IMR-90 (cell line): Measurements from ENCODE around the gene CYP27B1. TPM values are rescaled to one million over a fixed set of nuclear protein-coding genes. Genes with fewer than 3 reads are reported as not detected.

Experiments used
- ATAC-seq: fragments of 200-7000 bp; cut with Tn5 transposase; 2 replicates; pipeline ENCODE4 v1.9.1; 2020; ENCODE audit warnings: low read depth, mild to moderate bottlenecking, moderate library complexity
- BruUV-seq: library from RNA; stranded (reverse); fragments of 400-500 nt; replicated peaks from 2 replicates; lab custom pipeline; 2021; lab: Mats Ljungman, UMichigan
- CTCF ChIA-PET: fragments of 300-600 bp; formaldehyde crosslinking; extraction: SDS; loops from one replicate; lab custom pipeline; 2021; ENCODE audit warnings: antibody characterized with exemption; lab: Yijun Ruan, JAX
- POLR2A ChIA-PET: fragments of 300-600 bp; sonication (Branson Sonifier 250); formaldehyde crosslinking; loops from one replicate; lab custom pipeline; 2022; ENCODE audit warnings: antibody characterized with exemption; ENCODE audit not compliant: unreplicated experiment; lab: Charles Lee
- DNase-seq: peaks from one replicate; pipeline ENCODE4 v3.0.0; 2013
- H2AFZ ChIP-seq: replicated peaks from 2 replicates; pipeline ENCODE3; 2013; ENCODE audit warnings: low read length, mild to moderate bottlenecking; ENCODE audit not compliant: poor library complexity
- H2AK5ac ChIP-seq: 2 replicates; pipeline ENCODE4 v1.6.1; 2013; ENCODE audit warnings: low read depth, low read length, inconsistent platforms
- H2AK9ac ChIP-seq: replicated peaks from 2 replicates; pipeline ENCODE3; 2013; ENCODE audit warnings: mild to moderate bottlenecking, low read depth, low read length, moderate library complexity; ENCODE audit not compliant: poor library complexity
- H2BK120ac ChIP-seq: 2 replicates; pipeline ENCODE4 v1.6.1; 2013; ENCODE audit warnings: low read depth, low read length, inconsistent platforms
- H2BK15ac ChIP-seq: 3 replicates; pipeline ENCODE4 v1.6.1; 2013; ENCODE audit warnings: low read depth, low read length, inconsistent platforms
- H2BK20ac ChIP-seq: 2 replicates; pipeline ENCODE4 v1.6.1; 2013; ENCODE audit warnings: low read depth, mild to moderate bottlenecking, inconsistent platforms, low read length, moderate library complexity
- H2BK5ac ChIP-seq: 2 replicates; pipeline ENCODE4 v1.6.1; 2013; ENCODE audit warnings: mild to moderate bottlenecking, low read depth, low read length, inconsistent platforms; ENCODE audit not compliant: poor library complexity, severe bottlenecking
- H3K14ac ChIP-seq: replicated peaks from 2 replicates; pipeline ENCODE4 v1.6.1; 2013; ENCODE audit warnings: low read depth, low read length, inconsistent platforms
- H3K18ac ChIP-seq: 2 replicates; pipeline ENCODE4 v1.6.1; 2013; ENCODE audit warnings: low read depth, low read length, control low read depth
- H3K23ac ChIP-seq: 2 replicates; pipeline ENCODE4 v1.6.1; 2013; ENCODE audit warnings: low read depth, low read length, inconsistent platforms
- H3K27ac ChIP-seq: 2 replicates; pipeline ENCODE4 v1.5.1; 2013; ENCODE audit warnings: mild to moderate bottlenecking, control low read depth, low read length; ENCODE audit not compliant: insufficient read depth
- H3K27me3 ChIP-seq: 2 replicates; pipeline ENCODE4 v1.6.1; 2013; ENCODE audit warnings: low read length; ENCODE audit not compliant: control insufficient read depth, insufficient read depth
- H3K36me3 ChIP-seq: 2 replicates; pipeline ENCODE4 v1.6.1; 2013; ENCODE audit warnings: low read length, mixed read lengths; ENCODE audit not compliant: control insufficient read depth, insufficient read depth
- H3K4ac ChIP-seq: 2 replicates; pipeline ENCODE4 v1.6.1; 2013; ENCODE audit warnings: low read depth, low read length, inconsistent platforms
- H3K4me1 ChIP-seq: 2 replicates; pipeline ENCODE4 v1.6.1; 2013; ENCODE audit warnings: low read length, mixed read lengths; ENCODE audit not compliant: control insufficient read depth, insufficient read depth
- H3K4me2 ChIP-seq: 2 replicates; pipeline ENCODE4 v1.6.1; 2013; ENCODE audit warnings: low read depth, mild to moderate bottlenecking, control low read depth, low read length, moderate library complexity
- H3K4me3 ChIP-seq: 2 replicates; pipeline ENCODE4 v1.5.1; 2013; ENCODE audit warnings: low read depth, mild to moderate bottlenecking, control low read depth, low read length, moderate library complexity; ENCODE audit not compliant: insufficient read depth
- H3K56ac ChIP-seq: 2 replicates; pipeline ENCODE4 v1.6.1; 2013; ENCODE audit warnings: low read length, inconsistent platforms; ENCODE audit not compliant: insufficient read depth; ENCODE audit errors: extremely low read depth
- H3K79me1 ChIP-seq, 2 experiments: 2 replicates each; pipeline ENCODE4 v1.6.1; 2013; ENCODE audit warnings: low read length in 2 of 2, inconsistent platforms in 1 of 2, low read depth in 1 of 2
- H3K9ac ChIP-seq: 2 replicates; pipeline ENCODE4 v1.6.1; 2013; ENCODE audit warnings: low read depth, low read length, control low read depth
- H3K9me1 ChIP-seq: 2 replicates; pipeline ENCODE4 v1.6.1; 2013; ENCODE audit warnings: low read length, inconsistent platforms; ENCODE audit not compliant: insufficient read depth
- H3K9me3 ChIP-seq: 2 replicates; pipeline ENCODE4 v1.6.1; 2013; ENCODE audit warnings: low read length; ENCODE audit not compliant: control insufficient read depth, insufficient read depth
- H4K20me1 ChIP-seq: 2 replicates; pipeline ENCODE4 v1.6.1; 2013; ENCODE audit warnings: low read length, inconsistent platforms; ENCODE audit not compliant: insufficient read depth
- H4K5ac ChIP-seq: 2 replicates; pipeline ENCODE4 v1.6.1; 2013; ENCODE audit warnings: mild to moderate bottlenecking, low read depth, low read length, control low read depth
- H4K8ac ChIP-seq, 2 experiments: 2 replicates each; pipeline ENCODE4 v1.6.1; 2013; ENCODE audit warnings: low read depth in 2 of 2, low read length in 2 of 2, control low read depth in 1 of 2, inconsistent platforms in 1 of 2
- H4K91ac ChIP-seq: 2 replicates; pipeline ENCODE4 v1.6.1; 2013; ENCODE audit warnings: low read depth, low read length, inconsistent platforms; ENCODE audit not compliant: insufficient read depth
- CEBPB ChIP-seq: IDR thresholded peaks from 2 replicates; pipeline ENCODE4 v1.6.1; 2012; ENCODE audit warnings: low read depth, low read length, improper control_type of control experiment
- CHD1 ChIP-seq: IDR thresholded peaks from 2 replicates; pipeline ENCODE4 v1.6.1; 2012; ENCODE audit warnings: low read depth, low read length, improper control_type of control experiment
- MAZ ChIP-seq: IDR thresholded peaks from 2 replicates; pipeline ENCODE4 v1.6.1; 2012; ENCODE audit warnings: low read depth, mild to moderate bottlenecking, low read length, improper control_type of control experiment, moderate library complexity, borderline replicate concordance
- NFE2L2 ChIP-seq: fragments of 150-350 bp; IDR thresholded peaks from 2 replicates; pipeline ENCODE4 v1.6.1; 2016; ENCODE audit warnings: low read depth, mild to moderate bottlenecking, low read length
- RCOR1 ChIP-seq: IDR thresholded peaks from 2 replicates; pipeline ENCODE4 v1.6.1; 2012; ENCODE audit warnings: mild to moderate bottlenecking, low read length, improper control_type of control experiment; ENCODE audit not compliant: insufficient replicate concordance
- SMC3 ChIP-seq: fragments of 150-350 bp; IDR thresholded peaks from 2 replicates; pipeline ENCODE4 v1.6.1; 2016; ENCODE audit warnings: low read depth, mild to moderate bottlenecking, antibody characterized with exemption, low read length, moderate library complexity
- WGBS, 2 experiments: methylation state at CpG; one replicate each; pipeline versions ENCODE4 v1.1.5 to v1.1.7; 2013; ENCODE audit warnings: missing lambda C conversion rate in 2 of 2; ENCODE audit not compliant: insufficient read length in 1 of 2; ENCODE audit errors: extremely low coverage in 2 of 2; 5-methylcytosine and 5-hydroxymethylcytosine counted together
- dilution Hi-C: fragments of 300-500 bp; cut with HindIII; formaldehyde crosslinking; loops from one replicate; pipeline ENCODE4 v1.14.3; 2018; ENCODE audit warnings: low sequenced_read_pairs; ENCODE audit not compliant: unreplicated experiment
- in situ Hi-C: fragments of 300-500 bp; cut with MboI; formaldehyde crosslinking; loops from 3 replicates; pipeline ENCODE4 v1.14.3; 2019; ENCODE audit warnings: low sequenced_read_pairs, inconsistent platforms, mixed read lengths
- intact Hi-C: fragments of 100-400 bp; cut with micrococcal nuclease; formaldehyde crosslinking; loops from 2 replicates; pipeline ENCODE4 v1.10.0; 2022
- polyA plus RNA-seq, 3 experiments: library from polyadenylated mRNA; depleted of rRNA; stranded (reverse); fragments of >200 nt; gene quantifications; 2 replicates each; pipeline ENCODE4 v1.2.3, GENCODE V29; 2012; ENCODE audit warnings: low replicate concordance in 1 of 3
- total RNA-seq: library from RNA; depleted of rRNA; stranded (reverse); fragments of >200 nt; gene quantifications from 2 replicates; pipeline ENCODE4 v1.2.3, GENCODE V29; 2012

CYP27B1 gene
- total and polyA plus RNA-seq, 2 of the 4 experiments (the other 2 are of a cell fraction) = 0.36 to 1.3 TPM

DNA sequence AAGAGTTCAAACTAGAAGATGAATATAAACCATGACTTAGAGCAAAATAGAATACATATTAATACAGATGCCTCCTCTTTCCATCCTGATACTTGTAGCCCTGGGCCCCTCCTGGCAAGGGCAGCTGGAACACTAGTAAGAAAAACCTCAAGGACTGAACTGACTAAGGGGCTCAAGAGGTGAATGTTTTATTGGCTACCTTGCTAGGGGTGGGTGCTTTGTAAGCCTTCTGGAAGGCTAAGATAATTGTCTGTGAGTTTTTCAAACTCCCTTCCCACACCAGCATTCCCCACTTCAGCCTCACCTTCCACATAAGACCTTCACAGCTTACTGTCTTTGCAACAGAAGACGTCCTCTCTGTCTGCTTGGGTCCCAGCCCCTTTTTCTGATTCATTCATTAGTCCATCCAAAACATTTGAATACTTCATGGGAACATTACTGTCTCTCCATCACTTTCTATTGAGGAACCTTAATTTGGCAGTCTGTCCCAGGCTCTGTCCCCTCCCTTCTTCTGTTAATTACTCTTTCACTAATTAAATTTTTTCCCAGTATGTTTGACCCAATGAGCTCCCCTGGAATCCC is 13.0 kb downstream of the CYP27B1 start:
- CTCF ChIA-PET = no interaction called here
- no peak overlapping the region for H3K4me3 ChIP-seq

More for the DNA sequence above, 13.0 kb downstream of the CYP27B1 start:
- POLR2A ChIA-PET = no interaction called here
- no peak overlapping the region for H3K4me2 ChIP-seq
- H3K4ac ChIP-seq = no peak overlapping the region
- H3K27ac ChIP-seq = no peak overlapping the region
- peaks cover 7% of the 10 kb centered on the region for H3K4me1 ChIP-seq
- H3K18ac ChIP-seq = no peak overlapping the region
- H3K9me1 ChIP-seq = peaks cover 15% of the 10 kb centered on the region
- H3K36me3 ChIP-seq = peaks cover 22% of the 10 kb centered on the region
- H2BK120ac ChIP-seq = no peak overlapping the region
- no peak overlapping the region for H2AFZ ChIP-seq
- no peak overlapping the region for H2BK20ac ChIP-seq
- TF ChIP-seq CEBPB (no peak), CHD1 (no peak), SMC3 (no peak), MAZ (no peak), NFE2L2 (no peak), RCOR1 (no peak)
- H4K91ac ChIP-seq = no peak overlapping the region
- H3K14ac ChIP-seq = no peak overlapping the region
- no peak overlapping the region for H2BK15ac ChIP-seq
- BruUV-seq = no TSS peak
- no peaks in the 10 kb centered on the region for H3K9me3 ChIP-seq
- no peak overlapping the region for H4K5ac ChIP-seq
- H2AK9ac ChIP-seq = no peak overlapping the region
- in situ Hi-C loops (no loop called here), intact Hi-C loops (no loop called here), dilution Hi-C loops (no loop called here)
- ATAC-seq (no peak), DNase-seq (no peak)
- peaks cover 10% of the 10 kb centered on the region for H3K27me3 ChIP-seq
- H3K56ac ChIP-seq = no peak overlapping the region
- no peak overlapping the region for H4K8ac ChIP-seq
- no peak overlapping the region for H2BK5ac ChIP-seq
- 23% methylated on average over 1 of the region's 1 CpG; no CpG with 5 or more reads in 1 of the 2 experiments for WGBS, 2 experiments
- no peak overlapping the region for H2AK5ac ChIP-seq
- H4K20me1 ChIP-seq = peaks cover 7% of the 10 kb centered on the region; the same call in 1 of the 2 replicates
- peaks cover 16 to 36% of the 10 kb centered on the region in 2 experiments; a peak in 3 of 4 replicates for H3K79me1 ChIP-seq
- no peak overlapping the region; the same call in 1 of the 2 replicates for H3K23ac ChIP-seq
- H3K9ac ChIP-seq = no peak overlapping the region
